A673 (cell line): ENCODE data around the gene HS6ST3.

Experiments used
- CTCF ChIP-seq: fragments of 300-800, 200-600 bp; sonication (generic); conservative IDR thresholded peaks from 2 replicates; pipeline ENCODE4 v1.5.1; 2017; ENCODE audit warnings: low read depth, mild to moderate bottlenecking, antibody characterized with exemption, low read length, moderate library complexity, mixed read lengths
- EZH2 ChIP-seq: fragments of 200-600 bp; sonication (generic); IDR thresholded peaks from 2 replicates; pipeline ENCODE4 v1.6.1; 2017; ENCODE audit warnings: borderline replicate concordance, low read depth, mild to moderate bottlenecking, mixed read lengths, antibody characterized with exemption, low read length; ENCODE audit not compliant: poor library complexity, severe bottlenecking

- TF ChIP-seq CTCF (no peak), EZH2 (no peak)
Observed at GRCh38 chr13:96552559-96552958, 462.7 kb downstream of the HS6ST3 start.
